HG03139 (cell line): ENCODE results near the gene ETV2.
"Not testable (repeated sequence)": the region's sequence is repeated elsewhere in the genome, so short reads cannot be mapped to it uniquely, and the experiment has no call there.

Experiments
- ATAC-seq: cut with Tn5 transposase; IDR thresholded peaks from one replicate; pipeline ENCODE4 v1.9.1; 2021; ENCODE audit not compliant: unreplicated experiment

The ETV2 gene

GRCh38 chr19:35641515-35642151 lies at the start of gene ETV2:
Gene ETV2, plus strand, starts transcription at chr19:35641745. Its CDS starts 716 bp downstream, at chr19:35642461.
- ATAC-seq: no peak

- no peak for ATAC-seq
Observed at GRCh38 chr19:35592226-35592625, 49.3 kb upstream of the ETV2 start.

GRCh38 chr19:35595026-35595425 lies 46.5 kb upstream of the ETV2 start:
- ATAC-seq: not testable (repeated sequence)

DNA sequence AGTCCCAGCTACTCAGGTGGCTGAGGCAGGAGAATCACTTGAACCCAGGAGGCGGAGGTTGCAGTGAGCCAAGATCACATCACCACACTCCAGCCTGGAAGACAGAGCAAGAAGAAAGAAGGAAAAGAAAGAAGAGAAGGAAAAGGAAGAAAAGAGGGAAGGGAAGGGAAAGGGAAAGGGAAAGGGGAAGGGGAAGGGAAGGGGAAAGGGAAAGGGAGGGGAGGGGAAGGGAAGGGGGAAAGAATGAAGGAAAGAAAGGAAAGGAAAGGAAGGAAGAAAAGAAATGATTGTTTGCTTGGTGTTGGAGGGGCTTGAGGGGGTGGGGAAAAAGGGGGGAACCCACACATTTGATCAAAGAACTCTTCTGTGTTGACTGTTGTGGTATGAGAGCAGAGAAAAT lies 45.6 kb upstream of the ETV2 start:
- no peak for ATAC-seq

GRCh38 chr19:35596366-35596999 lies 45.1 kb upstream of the ETV2 start:
- ATAC-seq: no peak

- no peak for ATAC-seq
Observed at GRCh38 chr19:35601971-35602370, 39.6 kb upstream of the ETV2 start.

GRCh38 chr19:35604436-35604835 lies 37.1 kb upstream of the ETV2 start:
- ATAC-seq: not testable (repeated sequence)

GRCh38 chr19:35607170-35607569 lies 34.4 kb upstream of the ETV2 start:
- ATAC-seq: not testable (repeated sequence)

DNA sequence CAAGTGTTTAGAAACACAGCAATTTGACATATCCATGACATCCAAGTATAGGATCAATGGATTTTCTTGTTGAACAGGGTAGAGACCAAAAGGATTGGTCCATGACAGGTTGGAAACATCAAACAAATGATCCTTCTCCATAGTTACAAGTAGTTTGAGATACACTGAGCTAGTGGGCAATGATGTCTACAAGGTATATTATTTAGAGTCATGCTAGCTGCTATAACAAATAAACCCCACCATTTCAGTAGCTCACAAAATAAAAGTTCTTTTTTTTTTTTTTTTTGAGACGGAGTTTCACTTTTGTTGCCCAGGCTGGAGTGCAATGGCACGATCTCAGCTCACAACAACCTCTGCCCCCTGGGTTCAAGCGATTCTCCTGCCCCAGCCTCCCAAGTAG lies 33.9 kb upstream of the ETV2 start:
- ATAC-seq: no peak

DNA sequence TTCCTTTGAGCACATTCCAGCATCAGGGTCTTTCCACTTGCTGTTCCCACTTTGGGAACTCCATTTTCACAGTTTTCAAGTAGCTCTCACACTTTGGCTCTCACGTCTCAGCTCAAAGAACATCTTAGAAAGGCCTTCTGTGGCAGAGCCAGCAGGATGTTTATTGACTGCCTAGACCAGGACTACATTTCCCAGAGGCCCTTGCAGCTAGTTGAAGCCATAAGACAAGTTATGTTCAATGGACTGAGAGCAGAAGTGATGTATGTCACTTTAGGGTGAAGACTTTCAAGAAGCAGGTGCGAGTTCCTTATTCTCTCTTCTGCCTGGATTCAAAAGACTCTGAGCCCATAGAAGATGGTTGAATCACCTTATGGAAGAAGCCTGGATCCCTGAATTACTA lies 33.3 kb upstream of the ETV2 start:
- ATAC-seq: no peak

DNA sequence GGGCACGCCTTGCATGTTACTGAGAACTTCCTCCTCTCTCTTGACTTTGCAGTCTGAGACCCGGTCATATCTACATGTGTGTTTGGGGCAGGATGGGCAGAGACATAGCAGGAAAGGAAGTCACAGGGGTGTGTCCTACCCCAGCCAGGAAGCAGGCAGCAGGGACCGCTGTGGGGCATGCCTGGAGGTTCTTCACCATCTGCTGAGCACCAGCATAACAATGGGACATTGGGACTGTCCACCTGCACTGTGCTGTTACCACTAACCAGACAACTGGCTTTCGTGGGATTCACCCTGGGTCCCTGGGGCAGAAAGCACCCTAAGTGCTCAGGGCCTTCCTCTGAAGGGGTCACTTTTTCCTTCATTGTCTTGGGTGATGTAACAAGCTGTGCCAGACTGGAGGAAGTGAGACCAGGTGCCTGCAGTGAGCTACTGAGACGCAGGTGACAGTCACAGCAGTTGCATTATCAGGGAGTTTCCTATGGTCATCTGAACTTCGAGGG lies 31.6 kb upstream of the ETV2 start:
- ATAC-seq: no peak

- ATAC-seq: no peak
Observed at GRCh38 chr19:35612224-35612558, 29.4 kb upstream of the ETV2 start.

GRCh38 chr19:35612559-35613321 lies 28.8 kb upstream of the ETV2 start, which contains the start of gene HAUS5:
Gene HAUS5, plus strand, starts transcription at chr19:35612735. Its CDS starts 60 bp downstream, at chr19:35612795.
- peak; percentile 56 for ATAC-seq

DNA sequence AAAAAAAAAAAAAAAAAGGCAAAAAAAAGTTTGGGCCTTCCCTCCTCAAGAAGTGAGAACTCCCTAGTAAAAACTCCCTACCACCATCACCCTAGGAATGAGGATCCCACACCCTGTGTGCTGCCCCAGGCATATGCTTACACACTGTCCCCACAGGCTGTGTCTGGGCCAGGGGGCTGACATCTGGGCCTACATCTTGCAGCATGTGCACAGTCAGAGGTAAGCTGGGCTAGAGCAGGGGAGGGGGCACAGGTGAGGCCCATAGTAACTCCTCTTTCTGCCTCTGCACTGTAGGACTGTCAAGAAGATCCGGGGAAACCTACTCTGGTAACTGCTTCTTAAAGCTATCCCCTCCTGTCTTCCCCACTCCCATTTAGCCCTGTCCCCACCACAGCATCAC lies 28.0 kb upstream of the ETV2 start:
- no peak for ATAC-seq

- no peak for ATAC-seq
Observed at GRCh38 chr19:35615036-35615435, 26.5 kb upstream of the ETV2 start.

DNA sequence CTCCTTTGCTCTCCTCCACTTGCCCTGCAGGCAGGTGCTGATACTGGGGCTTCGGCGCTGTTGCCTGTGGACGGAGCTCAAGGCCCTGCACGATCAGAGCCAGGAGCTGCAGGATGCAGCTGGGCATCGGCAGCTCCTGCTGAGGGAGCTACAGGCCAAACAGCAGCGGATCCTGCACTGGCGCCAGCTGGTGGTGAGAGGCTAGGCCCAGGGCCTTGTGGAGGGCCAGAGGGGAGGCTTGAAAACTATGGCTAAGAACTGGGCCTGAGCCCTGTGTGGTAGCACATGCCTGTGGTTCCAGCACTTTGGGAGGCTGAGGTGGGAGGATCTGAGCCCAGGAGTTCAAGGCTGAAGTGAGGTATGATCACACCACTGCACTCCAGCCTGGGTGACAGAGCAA lies 22.7 kb upstream of the ETV2 start:
- ATAC-seq: no peak

DNA sequence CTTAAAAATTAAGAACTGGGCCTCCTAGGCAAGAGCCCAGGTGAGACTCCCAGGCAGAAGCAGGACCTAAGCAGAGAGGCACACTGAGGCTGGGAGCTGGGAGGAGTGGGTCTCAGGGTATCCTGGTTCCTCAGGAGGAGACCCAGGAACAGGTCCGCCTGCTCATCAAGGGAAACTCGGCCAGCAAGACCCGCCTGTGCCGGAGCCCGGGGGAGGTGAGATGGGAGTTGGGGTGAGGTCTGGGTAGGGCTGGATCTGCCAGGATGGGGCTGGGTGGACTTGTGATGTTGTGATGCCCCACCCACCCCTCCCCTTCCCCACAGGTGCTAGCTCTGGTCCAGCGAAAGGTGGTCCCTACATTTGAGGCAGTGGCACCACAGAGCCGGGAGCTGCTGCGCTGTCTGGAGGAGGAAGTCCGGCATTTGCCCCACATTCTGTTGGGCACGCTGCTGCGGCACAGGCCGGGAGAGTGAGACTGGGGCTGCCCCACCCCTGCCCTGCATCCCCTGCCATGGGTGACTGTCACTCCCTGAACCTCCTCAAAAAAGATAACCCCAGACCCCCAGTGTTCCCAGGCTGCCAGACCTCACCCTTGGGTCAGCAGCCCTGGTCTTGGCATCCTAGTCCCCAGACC lies 22.1 kb upstream of the ETV2 start:
- no peak for ATAC-seq

DNA sequence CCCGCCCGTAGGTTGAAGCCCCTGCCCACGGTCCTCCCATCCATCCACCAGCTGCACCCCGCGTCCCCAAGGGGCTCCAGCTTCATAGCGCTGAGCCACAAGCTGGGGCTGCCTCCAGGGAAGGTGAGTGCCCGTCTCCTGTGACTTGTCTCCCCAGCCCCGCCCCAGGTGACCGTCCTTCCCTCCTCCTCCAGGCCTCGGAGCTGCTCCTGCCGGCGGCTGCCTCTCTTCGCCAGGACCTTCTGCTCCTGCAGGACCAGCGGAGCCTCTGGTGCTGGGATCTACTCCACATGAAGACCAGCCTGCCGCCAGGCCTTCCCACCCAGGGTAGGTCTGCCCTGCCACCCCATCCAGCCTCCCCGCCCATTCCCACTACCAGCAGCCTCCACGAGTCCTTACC lies 21.5 kb upstream of the ETV2 start:
- ATAC-seq: no peak

- no peak for ATAC-seq
Observed at GRCh38 chr19:35621708-35622107, 19.8 kb upstream of the ETV2 start.

- no peak for ATAC-seq
Observed at GRCh38 chr19:35622750-35623149, 18.8 kb upstream of the ETV2 start.

GRCh38 chr19:35623327-35624010 lies 18.1 kb upstream of the ETV2 start:
- ATAC-seq: no peak
